CD14-positive monocyte (primary cell): ENCODE results near the gene JAML. TPM values are rescaled to one million over a fixed set of nuclear protein-coding genes. Genes with fewer than 3 reads are reported as not detected.

Source experiments
- DNase-seq, 3 donors: peaks; one replicate each; pipeline ENCODE4 v3.0.0-alpha.2; 2011 to 2022
- H2AFZ ChIP-seq: 2 replicates; pipeline ENCODE4 v1.6.0; 2012; ENCODE audit warnings: mild to moderate bottlenecking, low read depth, low read length, inconsistent platforms; ENCODE audit not compliant: insufficient read depth, poor library complexity, severe bottlenecking
- H3K27ac ChIP-seq, 2 donors: 1 replicate in 1 of 2; 2 replicates in 1 of 2; pipeline ENCODE4 v1.5.1; 2012 to 2013; ENCODE audit warnings: low read length in 2 of 2, control low read depth in 1 of 2, inconsistent platforms in 1 of 2, low read depth in 1 of 2, mild to moderate bottlenecking in 1 of 2
- H3K27me3 ChIP-seq, 2 donors: one replicate each; pipeline versions ENCODE4 v1.6.0 to v1.6.1; 2011 to 2013; ENCODE audit warnings: low read length in 2 of 2; ENCODE audit not compliant: control insufficient read depth in 2 of 2, insufficient read depth in 2 of 2
- H3K36me3 ChIP-seq, 2 donors: replicated peaks in 1 of 2; 1 replicate in 1 of 2; 2 replicates in 1 of 2; pipeline versions ENCODE4 v1.5.1 to v1.6.1; 2012 to 2013; ENCODE audit warnings: low read length in 2 of 2, control low read depth in 1 of 2, inconsistent platforms in 1 of 2, mild to moderate bottlenecking in 1 of 2; ENCODE audit not compliant: insufficient read depth in 2 of 2, control insufficient read depth in 1 of 2
- H3K4me1 ChIP-seq, 2 donors: 1 replicate in 1 of 2; 2 replicates in 1 of 2; pipeline versions ENCODE4 v1.5.1 to v1.6.1; 2012 to 2013; ENCODE audit warnings: low read length in 2 of 2, control low read depth in 1 of 2, inconsistent platforms in 1 of 2, mild to moderate bottlenecking in 1 of 2, moderate library complexity in 1 of 2; ENCODE audit not compliant: insufficient read depth in 2 of 2, control insufficient read depth in 1 of 2
- H3K4me2 ChIP-seq: replicated peaks from 2 replicates; pipeline ENCODE3; 2012; ENCODE audit warnings: low read length, moderate library complexity, mild to moderate bottlenecking; ENCODE audit not compliant: poor library complexity, severe bottlenecking; ENCODE audit errors: extremely low read depth
- H3K4me3 ChIP-seq, 3 experiments: fragments of 200-600 bp in 1 of 3; sonication (generic) in 1 of 3; replicated peaks in 1 of 3; 1 replicate in 2 of 3; 2 replicates in 1 of 3; pipeline ENCODE4 v1.5.1; 2011 to 2013; ENCODE audit warnings: low read length in 3 of 3, mild to moderate bottlenecking in 3 of 3, control low read depth in 2 of 3, low read depth in 2 of 3, inconsistent platforms in 1 of 3, moderate library complexity in 1 of 3
- H3K79me2 ChIP-seq: 2 replicates; pipeline ENCODE4 v1.6.0; 2012; ENCODE audit warnings: mild to moderate bottlenecking, control low read depth, inconsistent platforms, low read length, moderate library complexity; ENCODE audit not compliant: insufficient read depth
- H3K9ac ChIP-seq: 2 replicates; pipeline ENCODE4 v1.6.0; 2017; ENCODE audit warnings: low read length, mild to moderate bottlenecking; ENCODE audit not compliant: insufficient read depth, poor library complexity, severe bottlenecking
- H3K9me3 ChIP-seq, 2 donors: replicated peaks in 1 of 2; 1 replicate in 1 of 2; 2 replicates in 1 of 2; pipeline versions ENCODE4 v1.5.1 to v1.6.1; 2012 to 2013; ENCODE audit warnings: low read length in 2 of 2, control low read depth in 1 of 2; ENCODE audit not compliant: control insufficient read depth in 1 of 2, insufficient read depth in 1 of 2
- H4K20me1 ChIP-seq: 2 replicates; pipeline ENCODE4 v1.6.0; 2012; ENCODE audit warnings: mild to moderate bottlenecking, low read length, control low read depth, moderate library complexity; ENCODE audit not compliant: insufficient read depth
- H3K27ac Mint-ChIP-seq, 7 donors: one replicate each; pipeline ENCODE4 v1.8.0; 2020; ENCODE audit warnings: mild to moderate bottlenecking in 7 of 7, mixed read lengths in 7 of 7, moderate library complexity in 6 of 7, inconsistent platforms in 2 of 7
- H3K27me3 Mint-ChIP-seq, 3 donors: one replicate each; pipeline ENCODE4 v1.8.0; 2021 to 2022; ENCODE audit warnings: low read depth in 3 of 3, mild to moderate bottlenecking in 3 of 3, mixed read lengths in 3 of 3, moderate library complexity in 3 of 3, inconsistent platforms in 1 of 3
- H3K36me3 Mint-ChIP-seq, 2 donors: one replicate each; pipeline ENCODE4 v1.8.0; 2020; ENCODE audit warnings: mixed read lengths in 2 of 2, inconsistent platforms in 1 of 2, mild to moderate bottlenecking in 1 of 2
- H3K4me1 Mint-ChIP-seq: one replicate; pipeline ENCODE4 v1.8.0; 2020; ENCODE audit warnings: mild to moderate bottlenecking, mixed read lengths
- H3K4me3 Mint-ChIP-seq, 2 donors: one replicate each; pipeline ENCODE4 v1.8.0; 2020; ENCODE audit warnings: mild to moderate bottlenecking in 2 of 2, mixed read lengths in 2 of 2, moderate library complexity in 1 of 2
- H3K9me3 Mint-ChIP-seq, 7 donors: one replicate each; pipeline ENCODE4 v1.8.0; 2020 to 2022; ENCODE audit warnings: mixed read lengths in 7 of 7, mild to moderate bottlenecking in 6 of 7, moderate library complexity in 6 of 7, inconsistent platforms in 2 of 7
- WGBS: methylation state at CpG from one replicate; pipeline ENCODE4 v1.1.5; 2013; ENCODE audit warnings: missing lambda C conversion rate; ENCODE audit not compliant: insufficient coverage; 5-methylcytosine and 5-hydroxymethylcytosine counted together
- intact Hi-C, 2 donors: fragments of 100-400 bp; cut with micrococcal nuclease; formaldehyde crosslinking; loops; one replicate each; pipeline versions ENCODE4 v1.15.0 to v1.15.1; 2023
- polyA plus RNA-seq, 3 donors: library from polyadenylated mRNA; depleted of rRNA in 1 of 3; unstranded in 2 of 3; stranded (reverse) in 1 of 3; fragments of 300-500 nt in 2 of 3; fragments of >200 nt in 1 of 3; fragmentation: Illumina TruSeq in 2 of 3; gene quantifications; 1 replicate in 2 of 3; 2 replicates in 1 of 3; pipeline ENCODE4 v1.2.3, GENCODE V29; 2012 to 2021
- TF ChIP-seq, protein P1 (sequence below): fragments of 200-600 bp; IDR thresholded peaks from one replicate; pipeline ENCODE4 v1.8.0; 2022; ENCODE audit warnings: antibody characterized with exemption, mild to moderate bottlenecking

The JAML gene
- polyA plus RNA-seq, 3 donors = 316 to 968 (median 748) TPM

- WGBS = 86% methylated on average over 4 of the region's 6 CpGs
- H4K20me1 ChIP-seq = no peaks in the 10 kb centered on the region
- H3K9ac ChIP-seq = no peak overlapping the region
- H3K4me3 Mint-ChIP-seq = peak overlapping the region in 1 of 2 donors; percentile 2
- H2AFZ ChIP-seq = no peak overlapping the region
- H3K4me1 ChIP-seq = peaks cover 0 to 2% of the 10 kb centered on the region in 2 donors
- H3K79me2 ChIP-seq = no peaks in the 10 kb centered on the region
- peaks cover 10 to 24% of the 10 kb centered on the region in 2 donors for H3K27me3 ChIP-seq
- H3K4me3 ChIP-seq = no peak overlapping the region
- DNase-seq = no peak
- H3K9me3 Mint-ChIP-seq = peaks cover 0 to 5% (median 0%) of the 10 kb centered on the region in 7 donors
- TF ChIP-seq, protein P1, sequence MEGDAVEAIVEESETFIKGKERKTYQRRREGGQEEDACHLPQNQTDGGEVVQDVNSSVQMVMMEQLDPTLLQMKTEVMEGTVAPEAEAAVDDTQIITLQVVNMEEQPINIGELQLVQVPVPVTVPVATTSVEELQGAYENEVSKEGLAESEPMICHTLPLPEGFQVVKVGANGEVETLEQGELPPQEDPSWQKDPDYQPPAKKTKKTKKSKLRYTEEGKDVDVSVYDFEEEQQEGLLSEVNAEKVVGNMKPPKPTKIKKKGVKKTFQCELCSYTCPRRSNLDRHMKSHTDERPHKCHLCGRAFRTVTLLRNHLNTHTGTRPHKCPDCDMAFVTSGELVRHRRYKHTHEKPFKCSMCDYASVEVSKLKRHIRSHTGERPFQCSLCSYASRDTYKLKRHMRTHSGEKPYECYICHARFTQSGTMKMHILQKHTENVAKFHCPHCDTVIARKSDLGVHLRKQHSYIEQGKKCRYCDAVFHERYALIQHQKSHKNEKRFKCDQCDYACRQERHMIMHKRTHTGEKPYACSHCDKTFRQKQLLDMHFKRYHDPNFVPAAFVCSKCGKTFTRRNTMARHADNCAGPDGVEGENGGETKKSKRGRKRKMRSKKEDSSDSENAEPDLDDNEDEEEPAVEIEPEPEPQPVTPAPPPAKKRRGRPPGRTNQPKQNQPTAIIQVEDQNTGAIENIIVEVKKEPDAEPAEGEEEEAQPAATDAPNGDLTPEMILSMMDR = no peak
- no peak overlapping the region for H3K4me2 ChIP-seq
- H3K9me3 ChIP-seq = peaks cover 0 to 5% of the 10 kb centered on the region in 2 donors
- intact Hi-C loops = no loop called here
- H3K27ac ChIP-seq = no peak overlapping the region
- H3K36me3 ChIP-seq = no peaks in the 10 kb centered on the region
- no peak overlapping the region for H3K27ac Mint-ChIP-seq
- H3K4me1 Mint-ChIP-seq = peaks cover 6% of the 10 kb centered on the region
- H3K27me3 Mint-ChIP-seq = peaks cover 16 to 37% (median 29%) of the 10 kb centered on the region in 3 donors
- H3K36me3 Mint-ChIP-seq = no peaks in the 10 kb centered on the region
Measured at GRCh38 chr11:118161786-118162185, 63.0 kb downstream of the JAML start.

DNA sequence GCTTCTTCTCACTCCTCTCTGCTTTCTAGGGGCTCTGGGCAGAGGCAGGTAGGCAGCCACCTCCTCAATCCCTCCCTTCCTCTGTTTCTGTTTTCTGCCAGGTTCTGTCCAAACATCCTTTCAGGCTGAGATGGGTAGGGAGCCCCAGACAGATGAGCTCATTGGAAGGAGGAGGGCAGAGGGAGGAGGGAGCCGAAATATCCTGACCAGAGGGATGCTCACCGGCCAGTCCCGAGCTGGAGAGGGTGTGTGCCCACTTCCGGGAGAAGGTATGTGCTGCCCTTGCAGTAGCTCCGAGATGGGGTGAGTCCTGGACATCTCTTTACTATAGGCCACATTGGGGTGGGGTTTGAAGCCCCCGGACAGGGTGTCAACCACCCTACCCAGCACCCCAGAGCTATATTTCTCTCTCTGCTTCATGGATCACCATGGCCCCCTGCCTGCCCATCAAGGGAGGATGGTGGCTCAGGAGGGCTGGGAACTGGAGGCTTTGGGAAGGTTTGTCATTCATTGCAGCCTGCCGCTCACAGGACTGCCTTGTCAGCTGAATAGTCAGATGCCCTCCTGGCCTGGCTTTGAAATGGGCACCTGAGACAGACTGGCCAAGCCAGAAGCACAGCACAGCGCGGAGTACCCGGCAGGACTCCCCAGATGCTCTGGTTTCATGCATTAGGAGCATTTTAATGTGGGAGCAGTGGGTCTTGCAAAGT lies 67.5 kb downstream of the JAML start:
- H3K27ac ChIP-seq = no peak overlapping the region
- TF ChIP-seq, protein P1 = no peak
- no peak overlapping the region for H2AFZ ChIP-seq
- H3K36me3 Mint-ChIP-seq = peaks cover 5 to 8% of the 10 kb centered on the region in 2 donors
- intact Hi-C loops = no loop called here
- WGBS = 69% methylated on average over 8 of the region's 10 CpGs
- H3K4me3 ChIP-seq = no peak overlapping the region
- H4K20me1 ChIP-seq = no peaks in the 10 kb centered on the region
- peak overlapping the region in 1 of 2 donors; percentile 66 for H3K4me3 Mint-ChIP-seq
- no peak for DNase-seq
- H3K4me2 ChIP-seq = no peak overlapping the region
- H3K9ac ChIP-seq = no peak overlapping the region
- peaks cover 57 to 73% (median 64%) of the 10 kb centered on the region in 3 donors for H3K27me3 Mint-ChIP-seq
- H3K79me2 ChIP-seq = no peaks in the 10 kb centered on the region
- peaks cover 21% of the 10 kb centered on the region for H3K4me1 Mint-ChIP-seq
- H3K9me3 Mint-ChIP-seq = peaks cover 0 to 9% (median 4%) of the 10 kb centered on the region in 7 donors
- H3K9me3 ChIP-seq = peaks cover 0 to 22% of the 10 kb centered on the region in 2 donors
- H3K27ac Mint-ChIP-seq = no peak overlapping the region
- H3K4me1 ChIP-seq = peaks cover 10 to 20% of the 10 kb centered on the region in 2 donors
- H3K36me3 ChIP-seq = no peaks in the 10 kb centered on the region
- peaks cover 45 to 66% of the 10 kb centered on the region in 2 donors for H3K27me3 ChIP-seq
